H9 (cell line): ENCODE data around the gene SERBP1. TPM values are rescaled to one million over a fixed set of nuclear protein-coding genes. Genes with fewer than 3 reads are reported as not detected.

Source experiments
- DNase-seq: peaks from one replicate; pipeline ENCODE4 v3.0.0-alpha.2; 2017
- H2AFZ ChIP-seq: one replicate; pipeline ENCODE4 v1.6.1; 2013; ENCODE audit warnings: mild to moderate bottlenecking, low read length, control low read depth, moderate library complexity
- H2AK5ac ChIP-seq: 2 replicates; pipeline ENCODE4 v1.6.1; 2013; ENCODE audit warnings: low read length, control low read depth, mixed read lengths; ENCODE audit not compliant: insufficient read length
- H2BK120ac ChIP-seq: one replicate; pipeline ENCODE4 v1.6.1; 2013; ENCODE audit warnings: low read depth, mild to moderate bottlenecking, low read length, control low read depth, inconsistent platforms; ENCODE audit not compliant: poor library complexity, severe bottlenecking
- H2BK12ac ChIP-seq: 2 replicates; pipeline ENCODE4 v1.6.1; 2013; ENCODE audit warnings: low read length, control low read depth, mixed read lengths, low read depth; ENCODE audit not compliant: insufficient read length
- H2BK15ac ChIP-seq: 2 replicates; pipeline ENCODE4 v1.6.1; 2013; ENCODE audit warnings: low read depth, low read length, control low read depth
- H2BK20ac ChIP-seq: one replicate; pipeline ENCODE4 v1.6.1; 2013; ENCODE audit warnings: low read depth, mild to moderate bottlenecking, low read length, control low read depth, inconsistent platforms; ENCODE audit not compliant: poor library complexity, severe bottlenecking
- H2BK5ac ChIP-seq: 2 replicates; pipeline ENCODE4 v1.6.1; 2013; ENCODE audit warnings: low read length, control low read depth, mixed read lengths; ENCODE audit not compliant: insufficient read length
- H3K14ac ChIP-seq: 2 replicates; pipeline ENCODE4 v1.6.1; 2013; ENCODE audit warnings: low read length, control low read depth; ENCODE audit not compliant: insufficient read depth
- H3K18ac ChIP-seq: 2 replicates; pipeline ENCODE4 v1.6.1; 2013; ENCODE audit warnings: low read depth, mild to moderate bottlenecking, mixed read lengths, low read length, control low read depth; ENCODE audit not compliant: insufficient read length
- H3K23ac ChIP-seq: 2 replicates; pipeline ENCODE4 v1.6.1; 2013; ENCODE audit warnings: low read length, control low read depth, mixed read lengths, low read depth; ENCODE audit not compliant: insufficient read length
- H3K23me2 ChIP-seq: 2 replicates; pipeline ENCODE4 v1.6.1; 2013; ENCODE audit warnings: low read depth, mild to moderate bottlenecking, mixed read lengths, low read length, control low read depth; ENCODE audit not compliant: insufficient read length, poor library complexity, severe bottlenecking
- H3K27ac ChIP-seq: 2 replicates; pipeline ENCODE4 v1.5.1; 2013; ENCODE audit warnings: low read length, control low read depth, mixed read lengths, low read depth; ENCODE audit not compliant: insufficient read length
- H3K27me3 ChIP-seq: 2 replicates; pipeline ENCODE4 v1.6.1; 2013; ENCODE audit warnings: low read length, control low read depth, inconsistent platforms; ENCODE audit not compliant: insufficient read depth
- H3K4ac ChIP-seq: 2 replicates; pipeline ENCODE4 v1.6.1; 2013; ENCODE audit warnings: low read depth, mild to moderate bottlenecking, control low read depth, inconsistent platforms, low read length, moderate library complexity
- H3K4me1 ChIP-seq: 2 replicates; pipeline ENCODE4 v1.6.1; 2013; ENCODE audit warnings: low read length, control low read depth, inconsistent platforms; ENCODE audit not compliant: insufficient read depth
- H3K4me2 ChIP-seq: 2 replicates; pipeline ENCODE4 v1.6.1; 2013; ENCODE audit warnings: low read length, control low read depth, mixed read lengths; ENCODE audit not compliant: insufficient read length, insufficient read depth
- H3K56ac ChIP-seq: 2 replicates; pipeline ENCODE4 v1.6.1; 2013; ENCODE audit warnings: low read depth, mild to moderate bottlenecking, mixed read lengths, low read length, control low read depth; ENCODE audit not compliant: insufficient read length
- H3K79me1 ChIP-seq: 2 replicates; pipeline ENCODE4 v1.6.1; 2013; ENCODE audit warnings: low read depth, mild to moderate bottlenecking, moderate library complexity, low read length, control low read depth, inconsistent platforms; ENCODE audit not compliant: insufficient read depth, poor library complexity, severe bottlenecking
- H3K79me2 ChIP-seq: 2 replicates; pipeline ENCODE4 v1.6.1; 2013; ENCODE audit warnings: low read length, control low read depth, inconsistent platforms; ENCODE audit not compliant: insufficient read depth
- H3K9ac ChIP-seq: 2 replicates; pipeline ENCODE4 v1.6.1; 2013; ENCODE audit warnings: low read length, control low read depth, mixed read lengths; ENCODE audit not compliant: insufficient read length; ENCODE audit errors: extremely low read depth
- H3K9me3 ChIP-seq: one replicate; pipeline ENCODE4 v1.6.1; 2013; ENCODE audit warnings: low read depth, low read length, inconsistent platforms; ENCODE audit not compliant: control insufficient read depth
- H3T11ph ChIP-seq: one replicate; pipeline ENCODE4 v1.6.1; 2013; ENCODE audit warnings: mild to moderate bottlenecking, low read length, control low read depth, inconsistent platforms
- H4K20me1 ChIP-seq: one replicate; pipeline ENCODE4 v1.6.1; 2013; ENCODE audit not compliant: control insufficient read depth, insufficient read length, insufficient read depth
- H4K5ac ChIP-seq: 2 replicates; pipeline ENCODE4 v1.6.1; 2013; ENCODE audit warnings: low read depth, mild to moderate bottlenecking, mixed read lengths, low read length, control low read depth; ENCODE audit not compliant: insufficient read length
- H4K8ac ChIP-seq: replicated peaks from 2 replicates; pipeline ENCODE4 v1.6.1; 2013; ENCODE audit warnings: low read length, control low read depth, mixed read lengths, low read depth; ENCODE audit not compliant: insufficient read length
- H4K91ac ChIP-seq: 2 replicates; pipeline ENCODE4 v1.6.1; 2013; ENCODE audit warnings: low read depth, mild to moderate bottlenecking, moderate library complexity, mixed read lengths, low read length, control low read depth; ENCODE audit not compliant: insufficient read length
- H3K27ac Mint-ChIP-seq, 3 experiments: 2 replicates in 2 of 3; 3 replicates in 1 of 3; pipeline ENCODE4 v1.8.0; 2020 to 2021; ENCODE audit warnings: mixed read lengths in 3 of 3, mild to moderate bottlenecking in 1 of 3, moderate library complexity in 1 of 3
- H3K27me3 Mint-ChIP-seq: 2 replicates; pipeline ENCODE4 v1.8.0; 2021; ENCODE audit warnings: low read depth, mild to moderate bottlenecking, moderate library complexity, mixed read lengths
- H3K36me3 Mint-ChIP-seq, 3 experiments: 2 replicates in 2 of 3; 3 replicates in 1 of 3; pipeline ENCODE4 v1.8.0; 2020 to 2021; ENCODE audit warnings: low read depth in 3 of 3, mixed read lengths in 3 of 3; ENCODE audit not compliant: insufficient read depth in 1 of 3
- H3K4me1 Mint-ChIP-seq, 2 experiments: 2 replicates each; pipeline ENCODE4 v1.8.0; 2020; ENCODE audit warnings: mixed read lengths in 2 of 2
- H3K4me3 Mint-ChIP-seq, 2 experiments: 2 replicates in 1 of 2; 3 replicates in 1 of 2; pipeline ENCODE4 v1.8.0; 2020 to 2021; ENCODE audit warnings: mild to moderate bottlenecking in 2 of 2, mixed read lengths in 2 of 2, moderate library complexity in 1 of 2
- H3K9me3 Mint-ChIP-seq, 2 experiments: 2 replicates in 1 of 2; 3 replicates in 1 of 2; pipeline ENCODE4 v1.8.0; 2020; ENCODE audit warnings: mild to moderate bottlenecking in 2 of 2, mixed read lengths in 2 of 2, moderate library complexity in 1 of 2
- WGBS: extraction: QIAGEN DNeasy Blood & Tissue Kit; methylation state at CpG from one replicate; pipeline ENCODE4 v1.1.7; 2013; ENCODE audit warnings: missing lambda C conversion rate, low lambda C conversion rate, mixed read lengths; ENCODE audit not compliant: insufficient read length; ENCODE audit errors: extremely low coverage; 5-methylcytosine and 5-hydroxymethylcytosine counted together
- total RNA-seq: library from RNA; stranded (reverse); gene quantifications from 2 replicates; pipeline ENCODE4 v1.2.1, GENCODE V29; 2021
- TF ChIP-seq, protein P1 (sequence below): fragments of 200-600 bp; sonication (generic); conservative IDR thresholded peaks from 3 replicates; pipeline ENCODE4 v1.8.0; 2021; ENCODE audit warnings: antibody characterized with exemption, mild to moderate bottlenecking

Gene SERBP1
- total RNA-seq, 1 experiment from 2014 or later: 495 TPM

DNA sequence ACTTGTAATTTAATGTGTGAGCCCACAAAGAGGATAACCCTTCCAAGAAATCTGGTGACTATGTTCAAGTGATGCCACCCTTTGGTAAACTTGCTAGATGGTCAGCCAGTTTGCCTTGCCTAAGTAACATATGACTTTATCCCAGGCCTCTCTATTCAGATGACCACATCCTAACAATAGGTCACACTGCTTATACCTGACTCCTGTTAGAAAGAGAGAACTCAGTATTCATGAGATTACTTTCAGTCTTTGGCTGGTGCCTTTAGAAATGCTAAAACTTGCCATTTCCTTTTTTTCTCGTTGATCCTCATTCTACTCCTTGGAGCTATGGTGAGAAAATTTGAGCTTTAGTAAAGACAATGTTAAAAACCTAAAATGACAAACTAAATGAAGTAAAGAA lies 28.5 kb upstream of the SERBP1 start:
- Histone ChIP-seq H3K23ac (no peak overlapping the region), H3K56ac (no peak overlapping the region), H2BK12ac (no peak overlapping the region), H4K8ac (no peak overlapping the region), H2AK5ac (no peak overlapping the region), H2BK120ac (no peak overlapping the region), H2AFZ (no peak overlapping the region), H3K27me3 (no peaks in the 10 kb centered on the region), H3K4me1 (peaks cover 17% of the 10 kb centered on the region), H2BK20ac (no peak overlapping the region), H4K5ac (no peak overlapping the region), H2BK15ac (no peak overlapping the region), H3K18ac (no peak overlapping the region), H3K23me2 (no peaks in the 10 kb centered on the region), H3T11ph (peak overlapping the region; percentile 59), H3K27ac (no peak overlapping the region), H4K20me1 (no peaks in the 10 kb centered on the region), H3K9me3 (no peaks in the 10 kb centered on the region), H3K79me1 (no peaks in the 10 kb centered on the region), H4K91ac (no peak overlapping the region), H2BK5ac (no peak overlapping the region), H3K4ac (no peak overlapping the region), H3K14ac (no peak overlapping the region), H3K79me2 (no peaks in the 10 kb centered on the region), H3K9ac (peak overlapping the region; percentile 19), H3K4me2 (peak overlapping the region; percentile 36)
- Mint-ChIP-seq H3K36me3 (no peaks in the 10 kb centered on the region), H3K27ac (peak overlapping the region; percentile 54 to 94 (median 86); a peak in 6 of 7 replicates), H3K27me3 (peaks cover 8% of the 10 kb centered on the region), H3K9me3 (no peaks in the 10 kb centered on the region), H3K4me1 (peaks cover 66% of the 10 kb centered on the region in 2 experiments), H3K4me3 (peak overlapping the region; percentile 37 to 61)
- TF ChIP-seq, protein P1, sequence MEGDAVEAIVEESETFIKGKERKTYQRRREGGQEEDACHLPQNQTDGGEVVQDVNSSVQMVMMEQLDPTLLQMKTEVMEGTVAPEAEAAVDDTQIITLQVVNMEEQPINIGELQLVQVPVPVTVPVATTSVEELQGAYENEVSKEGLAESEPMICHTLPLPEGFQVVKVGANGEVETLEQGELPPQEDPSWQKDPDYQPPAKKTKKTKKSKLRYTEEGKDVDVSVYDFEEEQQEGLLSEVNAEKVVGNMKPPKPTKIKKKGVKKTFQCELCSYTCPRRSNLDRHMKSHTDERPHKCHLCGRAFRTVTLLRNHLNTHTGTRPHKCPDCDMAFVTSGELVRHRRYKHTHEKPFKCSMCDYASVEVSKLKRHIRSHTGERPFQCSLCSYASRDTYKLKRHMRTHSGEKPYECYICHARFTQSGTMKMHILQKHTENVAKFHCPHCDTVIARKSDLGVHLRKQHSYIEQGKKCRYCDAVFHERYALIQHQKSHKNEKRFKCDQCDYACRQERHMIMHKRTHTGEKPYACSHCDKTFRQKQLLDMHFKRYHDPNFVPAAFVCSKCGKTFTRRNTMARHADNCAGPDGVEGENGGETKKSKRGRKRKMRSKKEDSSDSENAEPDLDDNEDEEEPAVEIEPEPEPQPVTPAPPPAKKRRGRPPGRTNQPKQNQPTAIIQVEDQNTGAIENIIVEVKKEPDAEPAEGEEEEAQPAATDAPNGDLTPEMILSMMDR: no peak
- no CpG with 5 or more reads among the region's 1 CpG for WGBS
- DNase-seq: no peak
